Panc1 (cell line): ENCODE data around the gene AOC3. TPM values are rescaled to one million over a fixed set of nuclear protein-coding genes. Genes with fewer than 3 reads are reported as not detected.

Experiments used
- ATAC-seq: fragments of 200-7000 bp; cut with Tn5 transposase; 2 replicates; pipeline ENCODE4 v1.9.1; 2020; ENCODE audit warnings: mild to moderate bottlenecking, moderate library complexity
- BruUV-seq: library from RNA; stranded (reverse); fragments of 400-500 nt; replicated peaks from 2 replicates; lab custom pipeline; 2021; lab: Mats Ljungman, UMichigan
- CTCF ChIA-PET: fragments of 300-600 bp; sonication (Branson Sonifier 250); formaldehyde crosslinking; loops from one replicate; lab custom pipeline; 2022; ENCODE audit warnings: antibody characterized with exemption; lab: Charles Lee
- POLR2A ChIA-PET: fragments of 300-600 bp; sonication (Branson Sonifier 250); formaldehyde crosslinking; loops from one replicate; lab custom pipeline; 2022; ENCODE audit warnings: antibody characterized with exemption; lab: Charles Lee
- DNase-seq: peaks from one replicate; pipeline ENCODE4 v3.0.0-alpha.2; 2010; ENCODE audit warnings: low read depth, low spot score
- H3K27ac ChIP-seq: 2 replicates; pipeline ENCODE4 v1.5.1; 2011; ENCODE audit warnings: mild to moderate bottlenecking, low read length, inconsistent platforms
- H3K27me3 ChIP-seq: fragments of 200-500 bp; sonication (Bioruptor generic); 2 replicates; pipeline ENCODE4 v1.6.0; 2014; ENCODE audit warnings: low read length, inconsistent platforms; ENCODE audit not compliant: control insufficient read depth, insufficient read depth
- H3K36me3 ChIP-seq: fragments of 200-500 bp; sonication (Bioruptor generic); 2 replicates; pipeline ENCODE4 v1.5.1; 2014; ENCODE audit warnings: inconsistent platforms, mild to moderate bottlenecking, low read length, moderate library complexity; ENCODE audit not compliant: control insufficient read depth, insufficient read depth
- H3K4me1 ChIP-seq: 2 replicates; pipeline ENCODE4 v1.5.1; 2011; ENCODE audit warnings: inconsistent platforms, mild to moderate bottlenecking, low read length, moderate library complexity; ENCODE audit not compliant: control insufficient read depth, insufficient read depth
- H3K4me3 ChIP-seq, 2 experiments: 2 replicates each; pipeline ENCODE4 v1.5.1; 2011 to 2012; ENCODE audit warnings: low read depth in 2 of 2, low read length in 2 of 2, mild to moderate bottlenecking in 2 of 2, inconsistent platforms in 1 of 2, moderate library complexity in 1 of 2
- H3K9me3 ChIP-seq: fragments of 200-500 bp; sonication (Bioruptor generic); 2 replicates; pipeline ENCODE4 v1.5.1; 2014; ENCODE audit warnings: low read depth, mild to moderate bottlenecking, inconsistent platforms, low read length, moderate library complexity; ENCODE audit not compliant: control insufficient read depth, insufficient read depth
- POLR2AphosphoS5 ChIP-seq: IDR thresholded peaks from 2 replicates; pipeline ENCODE4 v1.6.1; 2012; ENCODE audit warnings: mild to moderate bottlenecking, low read depth, low read length, moderate library complexity
- REST ChIP-seq, 2 experiments: IDR thresholded peaks; 2 replicates each; pipeline ENCODE4 v1.6.1; 2011 to 2012; ENCODE audit warnings: low read depth in 2 of 2, control low read depth in 1 of 2, low read length in 1 of 2, mild to moderate bottlenecking in 1 of 2, moderate library complexity in 1 of 2; ENCODE audit not compliant: insufficient read depth in 1 of 2
- SIN3A ChIP-seq: IDR thresholded peaks from 2 replicates; pipeline ENCODE4 v1.6.1; 2012; ENCODE audit warnings: low read depth, mild to moderate bottlenecking, low read length, moderate library complexity, borderline replicate concordance; ENCODE audit not compliant: insufficient read depth
- TCF7L2 ChIP-seq: IDR thresholded peaks from 2 replicates; pipeline ENCODE4 v1.6.1; 2011; ENCODE audit warnings: mild to moderate bottlenecking, low read depth, low read length, inconsistent platforms
- in situ Hi-C: cut with HindIII; loops from 2 replicates; pipeline ENCODE4 v1.10.0; 2016; ENCODE audit warnings: low sequenced_read_pairs, low pct_unique_long_range_greater_than_20kb
- intact Hi-C: fragments of 100-400 bp; cut with micrococcal nuclease; formaldehyde crosslinking; loops from one replicate; pipeline ENCODE4 v1.10.0; 2022; ENCODE audit not compliant: unreplicated experiment
- total RNA-seq: library from RNA; stranded (reverse); gene quantifications from one replicate; pipeline ENCODE4 v1.2.1, GENCODE V29; 2021; ENCODE audit not compliant: unreplicated experiment
- TF ChIP-seq, protein P1 (sequence below): fragments of 450-650 bp; IDR thresholded peaks from 2 replicates; pipeline ENCODE4 v1.5.1; 2017; ENCODE audit warnings: mild to moderate bottlenecking

Gene AOC3
- total RNA-seq, 1 experiment from 2014 or later = 0.21 TPM

- CTCF ChIA-PET = no interaction called here
- Histone ChIP-seq H3K27ac (no peak overlapping the region), H3K9me3 (no peaks in the 10 kb centered on the region), H3K4me1 (no peaks in the 10 kb centered on the region), H3K4me3 (no peak overlapping the region), H3K36me3 (no peaks in the 10 kb centered on the region), H3K27me3 (no peaks in the 10 kb centered on the region)
- ATAC-seq (no peak), DNase-seq (no peak)
- TF ChIP-seq, protein P1, sequence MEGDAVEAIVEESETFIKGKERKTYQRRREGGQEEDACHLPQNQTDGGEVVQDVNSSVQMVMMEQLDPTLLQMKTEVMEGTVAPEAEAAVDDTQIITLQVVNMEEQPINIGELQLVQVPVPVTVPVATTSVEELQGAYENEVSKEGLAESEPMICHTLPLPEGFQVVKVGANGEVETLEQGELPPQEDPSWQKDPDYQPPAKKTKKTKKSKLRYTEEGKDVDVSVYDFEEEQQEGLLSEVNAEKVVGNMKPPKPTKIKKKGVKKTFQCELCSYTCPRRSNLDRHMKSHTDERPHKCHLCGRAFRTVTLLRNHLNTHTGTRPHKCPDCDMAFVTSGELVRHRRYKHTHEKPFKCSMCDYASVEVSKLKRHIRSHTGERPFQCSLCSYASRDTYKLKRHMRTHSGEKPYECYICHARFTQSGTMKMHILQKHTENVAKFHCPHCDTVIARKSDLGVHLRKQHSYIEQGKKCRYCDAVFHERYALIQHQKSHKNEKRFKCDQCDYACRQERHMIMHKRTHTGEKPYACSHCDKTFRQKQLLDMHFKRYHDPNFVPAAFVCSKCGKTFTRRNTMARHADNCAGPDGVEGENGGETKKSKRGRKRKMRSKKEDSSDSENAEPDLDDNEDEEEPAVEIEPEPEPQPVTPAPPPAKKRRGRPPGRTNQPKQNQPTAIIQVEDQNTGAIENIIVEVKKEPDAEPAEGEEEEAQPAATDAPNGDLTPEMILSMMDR = no peak
- TF ChIP-seq SIN3A (no peak), REST (IDR thresholded peaks at IDR 0.05; ENCODE audit: insufficient read depth in 1 of 2, low read depth in 2 of 2, low read length in 1 of 2) (no peak), TCF7L2 (no peak), POLR2AphosphoS5 (no peak)
- BruUV-seq = no TSS peak
- in situ Hi-C loops = no loop called here
- POLR2A ChIA-PET = no interaction called here
- intact Hi-C loops = no loop called here
Measured at GRCh38 chr17:42868338-42868737, 17.3 kb downstream of the AOC3 start.

DNA sequence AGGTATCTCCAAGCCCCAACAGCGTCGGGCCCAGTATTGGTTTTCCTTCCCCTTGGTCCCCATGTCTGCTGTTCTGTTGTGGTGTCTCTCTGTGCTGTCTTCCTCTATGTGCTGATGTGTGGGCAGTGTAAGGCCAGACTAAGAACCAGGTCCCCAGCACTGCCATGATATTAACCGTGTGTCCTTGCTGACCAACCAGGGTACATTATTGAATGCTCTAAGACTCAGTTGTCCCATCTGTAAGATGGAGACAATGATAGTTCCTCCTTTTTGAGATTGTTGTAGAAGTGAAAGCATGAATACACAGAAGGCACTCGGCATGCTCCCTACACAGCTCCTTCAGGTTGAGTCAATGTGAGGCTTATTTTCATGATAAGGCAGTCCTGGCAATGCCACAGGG is 20.6 kb downstream of the AOC3 start:
- CTCF ChIA-PET = no interaction called here
- intact Hi-C loops (no loop called here), in situ Hi-C loops (no loop called here)
- ATAC-seq (no peak), DNase-seq (no peak)
- H3K4me1 ChIP-seq = no peaks in the 10 kb centered on the region
- H3K27me3 ChIP-seq = no peaks in the 10 kb centered on the region
- POLR2A ChIA-PET = no interaction called here
- TF ChIP-seq, protein P1 = no peak
- TF ChIP-seq REST (IDR thresholded peaks at IDR 0.05; ENCODE audit: insufficient read depth in 1 of 2, low read depth in 2 of 2, low read length in 1 of 2) (no peak), POLR2AphosphoS5 (no peak), TCF7L2 (no peak), SIN3A (no peak)
- H3K36me3 ChIP-seq = no peaks in the 10 kb centered on the region
- no peak overlapping the region for H3K4me3 ChIP-seq
- no peak overlapping the region for H3K27ac ChIP-seq
- no TSS peak for BruUV-seq
- no peaks in the 10 kb centered on the region for H3K9me3 ChIP-seq
